HG02610 (cell line): ENCODE results near the gene CARF.
"Not testable (repeated sequence)": the region's sequence is repeated elsewhere in the genome, so short reads cannot be mapped to it uniquely, and the experiment has no call there.

Experiments
- ATAC-seq: cut with Tn5 transposase; IDR thresholded peaks from one replicate; pipeline ENCODE4 v1.9.1; 2021; ENCODE audit warnings: mild to moderate bottlenecking, moderate library complexity; ENCODE audit not compliant: unreplicated experiment

CARF gene

GRCh38 chr2:202911512-202912341, at the start of gene CARF, which contains the start of gene WDR12:
Gene CARF, plus strand, starts transcription at chr2:202912275. Its CDS starts 29,628 bp downstream, at chr2:202941903.
Gene WDR12, minus strand, starts transcription at chr2:202911673. Its CDS starts 197 bp downstream, at chr2:202911476.
- ATAC-seq, result peak; percentile 71

- peak; percentile 72 for ATAC-seq
These were observed 41.4 kb upstream of the CARF start for GRCh38 chr2:202870431-202871299.

- peak; percentile 58 for ATAC-seq
These were observed 40.6 kb upstream of the CARF start, which contains the start of gene ICA1L for GRCh38 chr2:202871300-202872141. Gene ICA1L, minus strand, starts transcription at chr2:202871766. Its CDS starts 42,757 bp downstream, at chr2:202829009.

- ATAC-seq, result no peak
These were observed 34.4 kb upstream of the CARF start for GRCh38 chr2:202877699-202878098.

- no peak for ATAC-seq
These were observed 30.5 kb upstream of the CARF start for GRCh38 chr2:202881570-202881969.

- ATAC-seq, result no peak
These were observed 27.9 kb upstream of the CARF start for GRCh38 chr2:202883987-202884675.

GRCh38 chr2:202885190-202885589, 26.9 kb upstream of the CARF start:
- ATAC-seq, result no peak

- not testable (repeated sequence) for ATAC-seq
These were observed 6.6 kb upstream of the CARF start for GRCh38 chr2:202905507-202905906.

- no peak for ATAC-seq
These were observed 3.9 kb upstream of the CARF start for GRCh38 chr2:202908186-202908585.

GRCh38 chr2:202909394-202910192, 2.5 kb upstream of the CARF start:
- ATAC-seq, result no peak

- ATAC-seq, result not testable (repeated sequence)
These were observed 1.8 kb upstream of the CARF start for GRCh38 chr2:202910250-202910649.

GRCh38 chr2:202910698-202911097, 1.4 kb upstream of the CARF start:
- ATAC-seq, result no peak

- ATAC-seq, result no peak
These were observed 918 bp upstream of the CARF start for GRCh38 chr2:202911203-202911511.

- peak; percentile 53 for ATAC-seq
These were observed 497 bp downstream of the CARF start for GRCh38 chr2:202912342-202913201.

- ATAC-seq, result no peak
These were observed 6.8 kb downstream of the CARF start for GRCh38 chr2:202918860-202919259.

GRCh38 chr2:202932425-202933138, 20.5 kb downstream of the CARF start:
- no peak for ATAC-seq

GRCh38 chr2:202933139-202933510, 21.1 kb downstream of the CARF start:
- ATAC-seq, result no peak

GRCh38 chr2:202933958-202934357, 21.9 kb downstream of the CARF start:
- no peak for ATAC-seq
